Mucosa of descending colon (tissue), 3 donors: ENCODE data around the gene NFIA. TPM values are rescaled to one million over a fixed set of nuclear protein-coding genes. Genes with fewer than 3 reads are reported as not detected.

Experiments used
- ATAC-seq: fragments of 200-7000 bp; cut with Tn5 transposase; one replicate; pipeline ENCODE4 v1.9.1; 2020; ENCODE audit warnings: mild to moderate bottlenecking, moderate library complexity
- DNase-seq, 3 donors: peaks; one replicate each; pipeline ENCODE4 v3.0.0-alpha.2; 2020
- H3K36me3 ChIP-seq: fragments of 200-600 bp; one replicate; pipeline ENCODE4 v1.8.0; 2021; ENCODE audit warnings: low read depth, mild to moderate bottlenecking
- H3K4me1 ChIP-seq: fragments of 200-600 bp; one replicate; pipeline ENCODE4 v1.8.0; 2021; ENCODE audit warnings: low read depth, mild to moderate bottlenecking
- H3K4me3 ChIP-seq: fragments of 200-600 bp; one replicate; pipeline ENCODE4 v1.8.0; 2021; ENCODE audit warnings: mild to moderate bottlenecking
- H3K9me3 ChIP-seq: fragments of 200-600 bp; one replicate; pipeline ENCODE4 v1.8.0; 2021; ENCODE audit warnings: mild to moderate bottlenecking
- CTCF ChIP-seq: fragments of 200-600 bp; IDR thresholded peaks from one replicate; pipeline ENCODE4 v1.8.0; 2022; ENCODE audit warnings: antibody characterized with exemption, mild to moderate bottlenecking
- intact Hi-C, 2 donors: fragments of 100-400 bp; cut with DNase I in 1 of 2; cut with micrococcal nuclease in 1 of 2; formaldehyde crosslinking; loops; one replicate each; pipeline versions ENCODE4 v1.11.0 to v1.11.1; 2022; cut with DNase I, micrococcal nuclease
- total RNA-seq, 3 donors: library from RNA; stranded (reverse); fragmentation: NEBNext Ultra II Directional in 2 of 3; extraction: Animal tissue kit (Norgen Biotek cat#: 25700) in 2 of 3; gene quantifications; one replicate each; pipeline versions ENCODE4 v1.2.1 to v1.2.4, GENCODE V29; 2021 to 2023
- donor health status: DM: no; HTN: no; CAD: no; lungs with moderate emphysema.
- donor health status: DM: no; HTN: no; CAD: no.
- donor health status: DM: no; HTN: yes; CAD: no.

The NFIA gene
- total RNA-seq, 3 donors from 2014 or later: 46.4 to 145 (median 51.1) TPM

GRCh38 chr1:61076728-61077675 lies 5.4 kb upstream of the NFIA start:
- peaks cover 30% of the 10 kb centered on the region for H3K4me1 ChIP-seq
- DNase-seq: peak; percentile 89 to 96 (median 91)
- H3K36me3 ChIP-seq: no peaks in the 10 kb centered on the region
- TF ChIP-seq CTCF: no peak
- ATAC-seq: peak; percentile 85
- intact Hi-C loops: no loop called here
- H3K9me3 ChIP-seq: no peaks in the 10 kb centered on the region
- peak overlapping the region; percentile 21 for H3K4me3 ChIP-seq

- no peaks in the 10 kb centered on the region for H3K9me3 ChIP-seq
- H3K36me3 ChIP-seq: no peaks in the 10 kb centered on the region
- intact Hi-C loops: no loop called here
- TF ChIP-seq CTCF: no peak
- ATAC-seq (peak; percentile 77), DNase-seq (peak; percentile 88 to 98 (median 92))
- peak overlapping the region; percentile 21 for H3K4me3 ChIP-seq
- H3K4me1 ChIP-seq: peaks cover 30% of the 10 kb centered on the region
Observed at GRCh38 chr1:61077676-61078541, 4.5 kb upstream of the NFIA start.

GRCh38 chr1:61078618-61079295 lies 3.6 kb upstream of the NFIA start:
- DNase-seq: no peak
- no peaks in the 10 kb centered on the region for H3K9me3 ChIP-seq
- intact Hi-C loops: no loop called here
- H3K36me3 ChIP-seq: no peaks in the 10 kb centered on the region
- ATAC-seq: no peak
- no peak for TF ChIP-seq CTCF
- H3K4me3 ChIP-seq: no peak overlapping the region
- H3K4me1 ChIP-seq: peaks cover 30% of the 10 kb centered on the region

GRCh38 chr1:61079296-61079897 lies 3.0 kb upstream of the NFIA start:
- Histone ChIP-seq H3K4me3 (no peak overlapping the region), H3K9me3 (no peaks in the 10 kb centered on the region), H3K4me1 (peaks cover 30% of the 10 kb centered on the region), H3K36me3 (no peaks in the 10 kb centered on the region)
- intact Hi-C loops: no loop called here
- ATAC-seq (no peak), DNase-seq (peak in 1 of 3 donors; percentile 88)
- no peak for TF ChIP-seq CTCF

GRCh38 chr1:61079898-61080336 lies 2.4 kb upstream of the NFIA start:
- intact Hi-C loops: loop anchor here in 1 of 2 donors (10.0 kb wide), 1 partner anchor 105 kb away; no protein-coding TSS in a partner anchor
- no peaks in the 10 kb centered on the region for H3K36me3 ChIP-seq
- peaks cover 30% of the 10 kb centered on the region for H3K4me1 ChIP-seq
- ATAC-seq (peak; percentile 34), DNase-seq (peak; percentile 78 to 81 (median 81))
- TF ChIP-seq CTCF: no peak
- no peaks in the 10 kb centered on the region for H3K9me3 ChIP-seq
- no peak overlapping the region for H3K4me3 ChIP-seq
